Mucosa of descending colon (tissue), 3 donors: ENCODE data around the gene ROPN1B. TPM values are rescaled to one million over a fixed set of nuclear protein-coding genes. Genes with fewer than 3 reads are reported as not detected.
"Not testable (repeated sequence)": the region's sequence is repeated elsewhere in the genome, so short reads cannot be mapped to it uniquely, and the experiment has no call there.

ENCODE experiments used
- ATAC-seq: fragments of 200-7000 bp; cut with Tn5 transposase; one replicate; pipeline ENCODE4 v1.9.1; 2020; ENCODE audit warnings: mild to moderate bottlenecking, moderate library complexity
- DNase-seq, 3 donors: peaks; one replicate each; pipeline ENCODE4 v3.0.0-alpha.2; 2020
- H3K36me3 ChIP-seq: fragments of 200-600 bp; one replicate; pipeline ENCODE4 v1.8.0; 2021; ENCODE audit warnings: low read depth, mild to moderate bottlenecking
- H3K4me1 ChIP-seq: fragments of 200-600 bp; one replicate; pipeline ENCODE4 v1.8.0; 2021; ENCODE audit warnings: low read depth, mild to moderate bottlenecking
- H3K4me3 ChIP-seq: fragments of 200-600 bp; one replicate; pipeline ENCODE4 v1.8.0; 2021; ENCODE audit warnings: mild to moderate bottlenecking
- H3K9me3 ChIP-seq: fragments of 200-600 bp; one replicate; pipeline ENCODE4 v1.8.0; 2021; ENCODE audit warnings: mild to moderate bottlenecking
- intact Hi-C, 2 donors: fragments of 100-400 bp; cut with DNase I in 1 of 2; cut with micrococcal nuclease in 1 of 2; formaldehyde crosslinking; loops; one replicate each; pipeline versions ENCODE4 v1.11.0 to v1.11.1; 2022; cut with DNase I, micrococcal nuclease
- total RNA-seq, 3 donors: library from RNA; stranded (reverse); fragmentation: NEBNext Ultra II Directional in 2 of 3; extraction: Animal tissue kit (Norgen Biotek cat#: 25700) in 2 of 3; gene quantifications; one replicate each; pipeline versions ENCODE4 v1.2.1 to v1.2.4, GENCODE V29; 2021 to 2023
- TF ChIP-seq, protein P1 (sequence below): fragments of 200-600 bp; IDR thresholded peaks from one replicate; pipeline ENCODE4 v1.8.0; 2022; ENCODE audit warnings: antibody characterized with exemption, mild to moderate bottlenecking
- donor health status: DM: no; HTN: no; CAD: no; lungs with moderate emphysema.
- donor health status: DM: no; HTN: no; CAD: no.
- donor health status: DM: no; HTN: yes; CAD: no.

ROPN1B gene
- total RNA-seq, 3 donors from 2014 or later, result 0.22 TPM; not detected in 2

DNA sequence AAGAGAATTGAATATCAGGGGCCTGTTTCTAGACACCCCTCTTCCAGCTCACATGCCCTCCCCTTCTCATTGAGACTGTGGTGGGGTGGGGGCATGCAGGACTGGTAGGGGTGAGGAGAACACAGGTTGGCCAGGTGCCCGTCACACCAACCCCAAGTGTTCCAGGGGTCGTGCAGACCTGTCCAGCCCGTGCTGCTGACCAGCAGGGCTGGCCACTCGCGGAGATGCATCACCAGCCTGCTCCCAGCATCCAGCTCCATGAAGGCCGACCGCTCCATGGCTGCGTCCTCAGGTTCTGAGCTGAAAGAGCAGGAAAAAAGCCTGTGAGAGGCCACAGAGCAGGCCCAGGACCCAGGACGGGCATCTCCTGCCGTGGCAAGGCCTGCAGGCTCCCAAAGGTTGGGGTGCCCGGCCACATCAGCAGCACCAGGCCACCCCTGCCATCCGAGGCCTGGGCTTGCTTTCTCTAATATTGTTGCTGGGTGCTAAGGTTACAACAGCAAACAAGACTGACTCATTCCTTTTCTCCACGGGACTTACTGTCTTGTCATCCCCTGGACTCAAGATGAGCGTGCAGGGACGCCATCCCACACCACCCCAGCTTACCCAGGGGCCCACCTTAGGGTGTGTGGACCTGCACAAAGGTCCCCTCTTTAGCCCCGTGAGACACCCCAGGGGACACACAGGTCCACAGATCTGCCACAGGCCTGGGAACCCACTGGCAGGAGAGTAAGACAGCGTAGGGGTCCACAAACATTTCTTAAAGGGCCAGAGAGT is 35.4 kb upstream of the ROPN1B start:
- H3K4me1 ChIP-seq, ATAC-seq, H3K9me3 ChIP-seq, H3K36me3 ChIP-seq, DNase-seq, intact Hi-C loops, H3K4me3 ChIP-seq: not testable (repeated sequence)

DNA sequence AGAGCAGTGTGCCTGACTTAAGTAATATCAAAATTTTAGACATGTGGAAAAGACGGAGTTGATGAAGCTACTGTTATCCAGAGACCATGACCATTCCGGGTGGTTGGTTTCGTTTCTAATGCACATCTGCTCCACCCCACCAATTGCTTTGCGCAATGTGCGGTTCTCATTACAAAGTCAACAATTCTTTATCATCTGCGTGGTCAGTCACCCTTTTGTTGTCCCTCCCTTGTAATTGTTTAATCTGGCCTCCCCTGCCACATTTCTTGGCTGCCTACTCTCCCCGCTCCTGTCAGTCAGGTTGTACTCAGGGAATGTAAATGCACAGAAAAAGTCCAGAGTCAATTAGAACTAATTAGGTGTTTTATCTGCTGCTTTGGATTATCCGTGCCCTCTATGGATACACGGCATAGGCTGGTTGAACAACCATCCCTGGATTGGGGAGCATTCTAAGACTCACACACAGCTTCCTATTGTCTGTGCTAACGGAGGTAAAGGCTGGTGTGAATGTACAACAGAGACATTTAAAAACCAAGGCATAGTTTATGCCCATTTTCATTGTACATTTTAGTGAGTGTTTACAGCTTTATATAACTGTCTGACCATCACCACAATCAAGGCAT is 33.6 kb upstream of the ROPN1B start:
- H3K4me3 ChIP-seq, intact Hi-C loops, H3K4me1 ChIP-seq, H3K9me3 ChIP-seq, H3K36me3 ChIP-seq, DNase-seq: not testable (repeated sequence)
- peak; percentile 62 for ATAC-seq

DNA sequence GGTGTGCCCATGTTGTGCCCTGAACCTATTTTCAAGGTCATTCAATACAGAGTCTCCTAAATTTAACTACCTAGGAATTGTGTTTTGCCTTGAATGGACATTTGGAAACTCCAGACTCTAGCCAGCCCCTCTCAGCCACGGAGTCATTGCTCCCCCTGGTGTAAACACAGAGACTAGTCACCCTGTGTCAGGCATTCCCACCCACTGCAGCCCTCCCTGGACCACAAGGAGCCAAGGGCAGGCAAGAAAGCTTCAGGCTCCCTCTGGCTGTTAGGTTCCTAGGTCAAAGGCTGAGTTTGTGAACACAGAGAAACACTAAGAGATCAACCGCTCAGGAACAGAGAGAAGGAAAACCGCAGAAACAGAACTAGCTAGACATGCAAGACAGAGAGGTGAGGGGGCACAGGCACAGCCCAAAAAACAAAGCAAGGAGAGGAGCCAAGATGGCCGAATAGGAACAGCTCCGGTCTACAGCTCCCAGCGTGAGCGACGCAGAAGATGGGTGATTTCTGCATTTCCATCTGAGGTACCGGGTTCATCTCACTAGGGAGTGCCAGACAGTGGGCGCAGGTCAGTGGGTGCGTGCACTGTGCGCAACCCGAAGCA is 32.7 kb upstream of the ROPN1B start:
- intact Hi-C loops, H3K4me3 ChIP-seq, H3K9me3 ChIP-seq, H3K4me1 ChIP-seq, DNase-seq, H3K36me3 ChIP-seq: not testable (repeated sequence)
- ATAC-seq, result peak; percentile 81

DNA sequence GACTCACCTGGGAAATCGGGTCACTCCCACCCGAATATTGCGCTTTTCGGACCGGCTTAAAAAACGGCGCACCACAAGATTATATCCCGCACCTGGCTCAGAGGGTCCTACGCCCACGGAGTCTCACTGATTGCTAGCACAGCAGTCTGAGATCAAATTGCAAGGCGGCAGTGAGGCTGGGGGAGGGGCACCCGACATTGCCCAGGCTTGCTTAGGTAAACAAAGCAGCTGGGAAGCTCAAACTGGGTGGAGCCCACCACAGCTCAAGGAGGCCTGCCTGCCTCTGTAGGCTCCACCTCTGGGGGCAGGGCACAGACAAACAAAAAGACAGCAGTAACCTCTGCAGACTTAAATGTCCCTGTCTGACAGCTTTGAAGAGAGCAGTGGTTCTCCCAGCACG is 32.1 kb upstream of the ROPN1B start:
- DNase-seq, result peak in 2 of 3 donors; percentile 63 to 69
- H3K4me1 ChIP-seq, H3K36me3 ChIP-seq, intact Hi-C loops, ATAC-seq, H3K4me3 ChIP-seq, H3K9me3 ChIP-seq: not testable (repeated sequence)

DNA sequence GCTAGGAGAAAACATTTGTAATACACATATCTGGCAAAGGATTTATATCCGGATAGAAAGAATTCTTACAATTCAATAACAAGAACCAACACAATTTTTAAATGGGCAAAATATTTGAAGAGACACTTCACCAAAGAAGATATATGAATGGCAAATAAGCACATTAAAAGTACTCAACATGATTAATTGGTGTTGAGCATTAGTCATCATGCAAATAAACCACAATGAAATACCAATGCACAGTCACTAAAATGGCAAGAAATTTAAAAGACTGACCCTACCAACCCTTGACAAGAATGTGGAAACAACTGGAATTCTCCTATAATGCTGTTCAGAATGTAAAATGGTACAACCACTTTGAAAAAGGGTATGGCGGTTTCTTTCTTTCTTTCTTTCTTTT is 21.2 kb upstream of the ROPN1B start:
- DNase-seq, H3K4me3 ChIP-seq, intact Hi-C loops, ATAC-seq, H3K9me3 ChIP-seq, H3K4me1 ChIP-seq, H3K36me3 ChIP-seq: not testable (repeated sequence)

DNA sequence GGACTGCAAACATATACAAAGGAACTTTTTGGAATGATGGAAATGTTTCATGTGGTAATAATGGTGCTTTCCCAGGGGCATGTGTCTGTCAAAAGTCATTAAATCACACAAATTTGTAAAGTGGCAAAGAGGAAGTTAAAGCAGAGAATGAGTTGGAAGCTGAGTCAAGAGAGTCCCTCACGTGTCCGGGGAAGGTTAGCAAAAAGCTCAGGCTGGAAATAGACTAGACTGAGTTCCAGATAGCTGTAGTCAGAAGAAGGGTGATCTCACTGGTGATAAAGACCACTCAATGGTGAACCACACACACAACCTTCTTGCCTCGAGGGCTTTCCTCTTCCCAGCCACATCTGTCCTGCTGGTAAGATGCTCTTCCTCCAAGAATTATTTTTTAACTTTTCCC is 20.1 kb upstream of the ROPN1B start:
- DNase-seq, H3K36me3 ChIP-seq, H3K9me3 ChIP-seq, H3K4me3 ChIP-seq, intact Hi-C loops, H3K4me1 ChIP-seq, ATAC-seq: not testable (repeated sequence)

DNA sequence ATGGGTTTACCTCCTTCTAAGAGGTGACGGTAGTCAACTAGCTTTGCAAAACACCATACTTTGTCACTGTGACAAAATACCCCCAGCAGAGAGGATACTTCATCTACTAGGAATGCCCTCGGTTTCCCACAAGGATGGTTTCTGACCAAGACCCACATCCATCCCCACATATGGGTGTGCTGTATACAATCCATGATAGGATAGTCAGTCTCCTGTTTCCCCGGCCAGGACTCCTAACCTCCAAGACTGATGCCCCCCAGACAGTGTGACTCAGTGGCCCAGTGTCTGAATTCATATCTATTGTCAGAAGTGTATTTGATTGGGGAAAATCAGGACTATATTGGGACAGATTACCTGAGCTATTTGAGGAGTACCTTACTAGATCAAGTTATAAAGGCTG is 17.8 kb upstream of the ROPN1B start:
- H3K4me3 ChIP-seq, H3K9me3 ChIP-seq, DNase-seq, H3K4me1 ChIP-seq, intact Hi-C loops, ATAC-seq, H3K36me3 ChIP-seq: not testable (repeated sequence)

DNA sequence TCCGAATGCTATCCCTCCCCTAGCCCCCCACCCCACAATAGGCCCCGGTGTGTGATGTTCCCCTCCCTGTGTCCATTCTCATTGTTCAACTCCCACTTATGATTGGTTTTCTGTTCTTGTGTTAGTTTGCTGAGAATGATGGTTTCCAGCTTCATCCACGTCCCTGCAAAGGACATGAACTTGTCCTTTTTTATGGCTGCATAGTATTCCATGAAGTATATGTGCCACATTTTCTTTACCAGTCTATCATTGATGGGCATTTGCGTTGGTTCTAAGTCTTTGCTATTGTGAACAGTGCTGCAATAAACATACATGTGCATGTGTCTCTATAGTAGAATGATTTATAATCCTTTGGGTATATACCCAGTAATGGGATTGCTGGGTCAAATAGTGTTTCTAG is 12.0 kb upstream of the ROPN1B start:
- DNase-seq, intact Hi-C loops, H3K9me3 ChIP-seq, ATAC-seq, H3K36me3 ChIP-seq, H3K4me1 ChIP-seq, H3K4me3 ChIP-seq: not testable (repeated sequence)

DNA sequence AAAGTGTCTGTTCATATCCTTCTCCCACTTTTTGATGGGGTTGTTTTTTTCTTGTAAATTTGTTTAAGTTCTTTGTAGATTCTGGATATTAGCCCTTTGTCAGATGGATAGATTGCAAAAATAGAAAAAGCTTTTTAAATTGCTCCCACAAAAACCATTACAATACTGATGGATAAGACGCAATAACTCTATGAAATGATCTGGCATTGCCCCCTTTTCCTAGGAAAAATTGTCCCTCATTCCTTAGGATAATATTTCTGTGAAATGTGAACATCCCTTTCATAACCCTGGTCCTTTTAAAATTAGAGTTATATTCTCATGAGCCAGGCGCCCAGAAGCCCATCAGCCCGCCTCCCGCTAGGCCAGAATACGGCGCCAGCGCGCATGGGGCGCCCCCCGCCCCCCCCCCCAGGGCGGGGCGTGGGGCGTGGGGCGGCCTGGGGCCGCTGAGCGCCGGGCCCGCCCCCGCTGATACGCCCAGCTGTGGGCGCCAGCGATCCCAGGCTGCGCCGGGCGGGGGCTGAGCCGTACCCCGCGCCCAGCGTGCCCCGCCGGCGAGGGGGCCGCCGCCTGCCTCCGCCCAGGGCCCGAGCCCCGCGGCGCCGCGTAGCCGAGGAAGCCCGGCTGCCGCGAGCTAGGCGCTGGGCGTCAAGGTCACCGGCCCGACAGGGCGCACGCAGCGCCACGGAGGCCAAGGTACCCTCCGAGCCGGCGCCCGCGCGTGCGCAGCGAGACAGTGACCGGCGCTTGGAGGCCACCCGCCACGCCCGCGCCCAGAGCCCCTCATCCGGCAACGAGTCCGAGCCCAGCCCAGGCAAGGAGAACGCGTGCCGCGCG is 11.1 kb upstream of the ROPN1B start:
- TF ChIP-seq, protein P1, sequence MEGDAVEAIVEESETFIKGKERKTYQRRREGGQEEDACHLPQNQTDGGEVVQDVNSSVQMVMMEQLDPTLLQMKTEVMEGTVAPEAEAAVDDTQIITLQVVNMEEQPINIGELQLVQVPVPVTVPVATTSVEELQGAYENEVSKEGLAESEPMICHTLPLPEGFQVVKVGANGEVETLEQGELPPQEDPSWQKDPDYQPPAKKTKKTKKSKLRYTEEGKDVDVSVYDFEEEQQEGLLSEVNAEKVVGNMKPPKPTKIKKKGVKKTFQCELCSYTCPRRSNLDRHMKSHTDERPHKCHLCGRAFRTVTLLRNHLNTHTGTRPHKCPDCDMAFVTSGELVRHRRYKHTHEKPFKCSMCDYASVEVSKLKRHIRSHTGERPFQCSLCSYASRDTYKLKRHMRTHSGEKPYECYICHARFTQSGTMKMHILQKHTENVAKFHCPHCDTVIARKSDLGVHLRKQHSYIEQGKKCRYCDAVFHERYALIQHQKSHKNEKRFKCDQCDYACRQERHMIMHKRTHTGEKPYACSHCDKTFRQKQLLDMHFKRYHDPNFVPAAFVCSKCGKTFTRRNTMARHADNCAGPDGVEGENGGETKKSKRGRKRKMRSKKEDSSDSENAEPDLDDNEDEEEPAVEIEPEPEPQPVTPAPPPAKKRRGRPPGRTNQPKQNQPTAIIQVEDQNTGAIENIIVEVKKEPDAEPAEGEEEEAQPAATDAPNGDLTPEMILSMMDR, result no peak
- intact Hi-C loops, result no loop called here
- H3K4me3 ChIP-seq, result no peak overlapping the region
- H3K4me1 ChIP-seq, result no peaks in the 10 kb centered on the region
- no peak for DNase-seq
- H3K36me3 ChIP-seq, result no peaks in the 10 kb centered on the region
- ATAC-seq, result no peak
- no peaks in the 10 kb centered on the region for H3K9me3 ChIP-seq
